Hepatocyte (in vitro differentiated cells): ENCODE measurements around the gene RASGRP2.

Experiments
- EZH2 ChIP-seq: fragments of 200-600 bp; sonication (generic); IDR thresholded peaks from 2 replicates; pipeline ENCODE4 v1.6.1; 2016; ENCODE audit warnings: antibody characterized with exemption, mild to moderate bottlenecking, borderline replicate concordance
- TF ChIP-seq, protein P1 (sequence below): fragments of 200-600 bp; sonication (generic); IDR thresholded peaks from 2 replicates; pipeline ENCODE4 v1.5.1; 2016; ENCODE audit warnings: antibody characterized with exemption, mild to moderate bottlenecking; ENCODE audit not compliant: poor library complexity

DNA sequence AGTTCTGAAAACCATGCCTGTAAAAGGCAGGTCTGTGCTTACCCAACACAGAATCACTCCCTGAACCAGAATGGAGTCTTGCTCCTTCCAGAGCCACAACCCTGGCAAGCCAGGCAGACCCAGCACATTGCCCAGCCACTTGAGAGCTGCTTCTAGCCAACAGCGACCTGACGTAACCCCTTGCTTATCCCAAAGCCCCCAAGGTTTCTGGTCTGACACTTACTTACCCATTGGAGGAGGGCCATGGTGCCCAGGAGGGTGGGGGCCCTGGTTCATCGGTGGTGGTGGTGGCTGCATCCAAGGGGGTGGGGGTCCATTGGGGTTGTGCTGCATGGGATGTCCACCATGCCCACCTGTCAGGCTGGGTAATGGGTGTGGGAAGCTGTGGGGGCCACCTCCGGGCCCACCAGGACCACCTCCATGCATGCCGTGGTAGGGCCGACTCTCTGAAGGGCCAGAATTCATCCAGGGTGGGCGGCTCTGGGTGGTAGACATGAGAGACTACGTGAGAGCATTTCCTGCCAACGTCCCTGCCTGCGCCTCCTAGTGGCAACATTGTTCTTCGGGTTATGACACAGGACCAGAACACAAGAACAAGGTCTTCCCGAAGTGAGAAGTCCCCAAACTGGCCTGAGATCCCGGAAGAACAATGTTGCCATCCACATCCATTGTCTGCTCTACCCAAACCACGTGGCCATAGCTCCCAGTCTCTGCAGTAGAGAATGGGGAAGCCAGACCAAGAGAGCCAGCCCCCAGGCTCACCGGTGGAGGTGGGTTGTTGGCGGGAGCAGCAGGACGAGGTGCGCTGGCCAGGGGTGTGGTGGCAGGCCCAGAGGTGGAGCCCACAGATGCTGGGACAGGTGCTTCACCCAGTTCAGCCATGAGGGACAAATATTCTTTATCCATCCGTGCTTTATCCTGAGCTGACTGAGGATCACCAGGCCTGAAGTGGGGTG is 23.7 kb upstream of the RASGRP2 start:
- TF ChIP-seq, protein P1, sequence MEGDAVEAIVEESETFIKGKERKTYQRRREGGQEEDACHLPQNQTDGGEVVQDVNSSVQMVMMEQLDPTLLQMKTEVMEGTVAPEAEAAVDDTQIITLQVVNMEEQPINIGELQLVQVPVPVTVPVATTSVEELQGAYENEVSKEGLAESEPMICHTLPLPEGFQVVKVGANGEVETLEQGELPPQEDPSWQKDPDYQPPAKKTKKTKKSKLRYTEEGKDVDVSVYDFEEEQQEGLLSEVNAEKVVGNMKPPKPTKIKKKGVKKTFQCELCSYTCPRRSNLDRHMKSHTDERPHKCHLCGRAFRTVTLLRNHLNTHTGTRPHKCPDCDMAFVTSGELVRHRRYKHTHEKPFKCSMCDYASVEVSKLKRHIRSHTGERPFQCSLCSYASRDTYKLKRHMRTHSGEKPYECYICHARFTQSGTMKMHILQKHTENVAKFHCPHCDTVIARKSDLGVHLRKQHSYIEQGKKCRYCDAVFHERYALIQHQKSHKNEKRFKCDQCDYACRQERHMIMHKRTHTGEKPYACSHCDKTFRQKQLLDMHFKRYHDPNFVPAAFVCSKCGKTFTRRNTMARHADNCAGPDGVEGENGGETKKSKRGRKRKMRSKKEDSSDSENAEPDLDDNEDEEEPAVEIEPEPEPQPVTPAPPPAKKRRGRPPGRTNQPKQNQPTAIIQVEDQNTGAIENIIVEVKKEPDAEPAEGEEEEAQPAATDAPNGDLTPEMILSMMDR, result peak; percentile 59
- no peak for TF ChIP-seq EZH2
